ENCODE measurements around the gene SYPL1.

The SYPL1 gene

GRCh38 chr7:106068538-106068961, 43.6 kb downstream of the SYPL1 start:
- H3K9me3 ChIP-seq (ENCODE audit: control insufficient read depth, insufficient read depth, low read depth, low read length) = no peaks in the 10 kb centered on the region
- CTCF ChIA-PET = interaction anchor here (0.7 to 1.7 kb wide), 4 partner anchors 10 to 98 kb away, joined by 3 to 6 read pairs (median 5); no protein-coding TSS in a partner anchor
- H3K4me3 ChIP-seq (ENCODE audit: low read depth, low read length) = no peak overlapping the region
- H3K4me1 ChIP-seq (ENCODE audit: control insufficient read depth, insufficient read depth, low read length) = peaks cover 27% of the 10 kb centered on the region
- TF ChIP-seq ZNF311 (tag by site-specific recombination; IDR thresholded peaks at IDR 0.05; ENCODE audit: borderline replicate concordance) (no peak), SP3 (tag by site-specific recombination; IDR thresholded peaks at IDR 0.05) (no peak), EGR2 (tag by site-specific recombination; IDR thresholded peaks at IDR 0.05; ENCODE audit: low read depth) (0 out of 2 replicates have a peak, but pooled peaks have one; percentile 12), ZNF518A (tag by site-specific recombination; conservative IDR thresholded peaks at IDR 0.05; ENCODE audit: low read depth) (no peak), ZNF677 (tag by site-specific recombination; IDR thresholded peaks at IDR 0.05) (no peak), PRDM2 (tag by site-specific recombination; IDR thresholded peaks at IDR 0.05; ENCODE audit: borderline replicate concordance) (no peak), ZNF488 (tag by site-specific recombination; IDR thresholded peaks at IDR 0.05) (no peak), ZNF266 (tag by site-specific recombination; IDR thresholded peaks at IDR 0.05; ENCODE audit: low read depth) (no peak), ZNF426 (tag by site-specific recombination; IDR thresholded peaks at IDR 0.05) (no peak)
- no peak overlapping the region for H3K27ac ChIP-seq (ENCODE audit: extremely low read depth, low read depth, low read length)
- H3K36me3 ChIP-seq (ENCODE audit: control insufficient read depth in 2 of 2, insufficient read depth in 1 of 2, low read length in 2 of 2) = no peaks in the 10 kb centered on the region
- POLR2A ChIA-PET = no interaction called here

- Histone ChIP-seq H3K9me3 (ENCODE audit: control insufficient read depth, insufficient read depth, low read depth, low read length) (no peaks in the 10 kb centered on the region), H3K4me3 (ENCODE audit: low read depth, low read length) (no peak overlapping the region), H3K4me1 (ENCODE audit: control insufficient read depth, insufficient read depth, low read length) (peaks cover 26% of the 10 kb centered on the region), H3K27ac (ENCODE audit: extremely low read depth, low read depth, low read length) (no peak overlapping the region), H3K36me3 (ENCODE audit: control insufficient read depth in 2 of 2, insufficient read depth in 1 of 2, low read length in 2 of 2) (no peaks in the 10 kb centered on the region)
- ChIA-PET CTCF (interaction anchor here (0.7 to 1.7 kb wide), 4 partner anchors 10 to 1147 kb away, joined by 3 to 6 read pairs (median 5); no protein-coding TSS in a partner anchor), POLR2A (no interaction called here)
- TF ChIP-seq ZNF114 (tag by site-specific recombination; IDR thresholded peaks at IDR 0.05) (no peak), ZNF24 (tag by site-specific recombination; IDR thresholded peaks at IDR 0.05) (no peak), ZNF169 (tag by site-specific recombination; IDR thresholded peaks at IDR 0.05) (no peak), ZNF600 (tag by site-specific recombination; IDR thresholded peaks at IDR 0.05) (no peak), ZSCAN4 (tag by site-specific recombination; IDR thresholded peaks at IDR 0.05) (no peak), ZNF571 (tag by site-specific recombination; IDR thresholded peaks at IDR 0.05) (no peak), ZNF155 (tag by site-specific recombination; IDR thresholded peaks at IDR 0.05) (no peak), TSHZ1 (tag by site-specific recombination; IDR thresholded peaks at IDR 0.05; ENCODE audit: borderline replicate concordance) (no peak), TRIM28 (IDR thresholded peaks at IDR 0.05; ENCODE audit: borderline replicate concordance, low read length) (no peak), IKZF3 (tag by site-specific recombination; IDR thresholded peaks at IDR 0.05) (no peak)
Measured at GRCh38 chr7:106067678-106068077, 44.4 kb downstream of the SYPL1 start.

Measured in HEK293 (cell line).